Fibroblast of skin of left quadriceps (primary cell): ENCODE measurements around the gene HCK.

Experiments
- DNase-seq, 2 experiments: peaks; one replicate each; pipeline ENCODE4 v3.0.0-alpha.2; 2013; ENCODE audit warnings: low read depth in 2 of 2

HCK gene

GRCh38 chr20:32057656-32058184 lies 5.7 kb downstream of the HCK start:
- no peak for DNase-seq

- DNase-seq, result no peak
These were observed 7.1 kb downstream of the HCK start for GRCh38 chr20:32059189-32059588.

GRCh38 chr20:32062776-32063170 lies 10.7 kb downstream of the HCK start:
- DNase-seq, result no peak

- no peak for DNase-seq
These were observed 11.7 kb downstream of the HCK start for GRCh38 chr20:32063695-32064094.

- DNase-seq, result no peak
These were observed 12.6 kb downstream of the HCK start for GRCh38 chr20:32064667-32065066.

GRCh38 chr20:32067234-32067821 lies 15.3 kb downstream of the HCK start:
- DNase-seq, result peak; percentile 95 to 96

GRCh38 chr20:32068174-32068573 lies 16.1 kb downstream of the HCK start:
- DNase-seq, result no peak

GRCh38 chr20:32069711-32070110 lies 17.7 kb downstream of the HCK start:
- no peak for DNase-seq

GRCh38 chr20:32070282-32070681 lies 18.2 kb downstream of the HCK start:
- DNase-seq, result no peak

GRCh38 chr20:32070690-32071213 lies 18.7 kb downstream of the HCK start:
- no peak for DNase-seq

GRCh38 chr20:32071395-32072167 lies 19.5 kb downstream of the HCK start:
- no peak for DNase-seq

GRCh38 chr20:32072168-32072750 lies 20.2 kb downstream of the HCK start:
- DNase-seq, result no peak

- no peak for DNase-seq
These were observed 23.5 kb downstream of the HCK start for GRCh38 chr20:32075534-32075933.

- no peak for DNase-seq
These were observed 25.1 kb downstream of the HCK start for GRCh38 chr20:32077190-32077589.

GRCh38 chr20:32078322-32078721 lies 26.3 kb downstream of the HCK start:
- DNase-seq, result no peak

GRCh38 chr20:32078791-32079190 lies 26.7 kb downstream of the HCK start:
- no peak for DNase-seq

- DNase-seq, result no peak
These were observed 27.6 kb downstream of the HCK start for GRCh38 chr20:32079655-32080109.

- DNase-seq, result no peak
These were observed 28.7 kb downstream of the HCK start for GRCh38 chr20:32080783-32081182.

GRCh38 chr20:32083469-32083868 lies 31.4 kb downstream of the HCK start:
- no peak for DNase-seq

GRCh38 chr20:32087070-32087469 lies 35.0 kb downstream of the HCK start:
- no peak for DNase-seq

GRCh38 chr20:32088759-32089158 lies 36.7 kb downstream of the HCK start:
- DNase-seq, result no peak

GRCh38 chr20:32089637-32090362 lies 37.8 kb downstream of the HCK start:
- DNase-seq, result no peak
